ENCODE results near the gene TOR4A. TPM values are rescaled to one million over a fixed set of nuclear protein-coding genes. Genes with fewer than 3 reads are reported as not detected.
"Not testable (repeated sequence)": the region's sequence is repeated elsewhere in the genome, so short reads cannot be mapped to it uniquely, and the experiment has no call there.

Gene TOR4A
- total and polyA plus RNA-seq, 4 donors: 1.3 to 3.5 (median 2.3) TPM

DNA sequence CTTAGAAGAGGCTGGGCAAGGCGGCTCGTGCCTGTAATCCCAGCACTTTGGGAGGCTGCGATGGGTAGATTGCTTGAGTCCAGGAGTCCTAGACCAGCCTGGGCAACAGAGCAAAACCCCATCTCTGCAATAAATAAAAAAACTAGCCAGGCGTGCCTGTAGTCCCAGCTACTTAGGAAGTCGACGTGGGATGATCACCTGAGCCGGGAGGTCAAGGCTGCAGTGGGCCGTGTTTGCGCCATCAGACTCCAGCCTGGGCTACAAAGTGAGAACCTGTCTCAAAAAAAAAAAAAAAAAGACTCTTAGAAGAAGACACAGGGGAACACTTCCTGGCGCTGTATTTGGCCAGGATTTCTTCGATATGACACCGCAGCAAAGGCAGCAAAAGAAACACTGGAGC is 48.3 kb downstream of the TOR4A start:
- Histone ChIP-seq H3K36me3 (ENCODE audit: control insufficient read depth, insufficient read depth, low read length) (peaks cover 13% of the 10 kb centered on the region), H3K4me1 (ENCODE audit: control insufficient read depth, insufficient read depth, low read length) (peaks cover 14% of the 10 kb centered on the region), H3K4me3 (ENCODE audit: low read depth, low read length) (no peak overlapping the region), H3K27me3 (ENCODE audit: control insufficient read depth, insufficient read depth, low read length) (no peaks in the 10 kb centered on the region), H3K9me3 (ENCODE audit: control insufficient read depth, insufficient read depth, low read length) (peaks cover 1% of the 10 kb centered on the region), H3K27ac (ENCODE audit: low read depth, low read length) (no peak overlapping the region)
- DNase-seq (ENCODE audit: low read depth in 4 of 6, low spot score in 6 of 6): no peak
- 93% methylated on average over 10 of the region's 12 CpGs for WGBS (ENCODE audit: insufficient coverage)

DNA sequence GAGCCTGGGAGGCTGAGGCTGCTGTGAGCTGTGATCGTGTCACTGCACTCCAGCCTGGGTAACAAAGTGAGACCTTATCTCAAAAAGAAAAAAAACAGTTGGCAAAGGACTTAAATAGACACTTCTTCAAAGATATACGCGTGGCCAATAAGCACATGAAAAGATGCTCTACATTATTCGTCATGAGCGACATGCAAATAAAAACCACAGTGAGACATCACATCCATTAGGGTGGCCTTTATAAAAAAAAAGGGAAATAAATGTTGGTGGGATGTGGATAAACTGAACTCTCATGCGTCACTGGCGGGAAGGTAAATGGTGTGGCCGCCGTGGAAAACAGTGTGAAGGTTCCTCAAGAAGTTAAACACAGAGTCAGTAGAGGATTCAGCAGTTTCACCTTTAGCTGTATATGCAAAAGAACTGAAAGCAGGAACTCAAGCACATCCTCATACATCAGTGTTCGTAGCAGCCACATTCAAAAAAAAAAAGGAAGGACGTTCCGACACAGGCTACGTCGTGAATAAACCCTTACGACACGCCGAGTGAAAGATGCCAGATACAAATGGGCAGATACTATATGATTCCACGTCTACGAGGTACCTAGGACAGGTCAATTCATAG is 49.0 kb downstream of the TOR4A start:
- H3K36me3 ChIP-seq (ENCODE audit: control insufficient read depth, insufficient read depth, low read length): peaks cover 12% of the 10 kb centered on the region
- no peak overlapping the region for H3K27ac ChIP-seq (ENCODE audit: low read depth, low read length)
- H3K4me1 ChIP-seq (ENCODE audit: control insufficient read depth, insufficient read depth, low read length): peaks cover 6% of the 10 kb centered on the region
- no peaks in the 10 kb centered on the region for H3K27me3 ChIP-seq (ENCODE audit: control insufficient read depth, insufficient read depth, low read length)
- no peak for DNase-seq (ENCODE audit: low read depth in 4 of 6, low spot score in 6 of 6)
- H3K4me3 ChIP-seq (ENCODE audit: low read depth, low read length): no peak overlapping the region
- WGBS (ENCODE audit: insufficient coverage): 86% methylated on average over 13 of the region's 19 CpGs
- H3K9me3 ChIP-seq (ENCODE audit: control insufficient read depth, insufficient read depth, low read length): peaks cover 1% of the 10 kb centered on the region

DNA sequence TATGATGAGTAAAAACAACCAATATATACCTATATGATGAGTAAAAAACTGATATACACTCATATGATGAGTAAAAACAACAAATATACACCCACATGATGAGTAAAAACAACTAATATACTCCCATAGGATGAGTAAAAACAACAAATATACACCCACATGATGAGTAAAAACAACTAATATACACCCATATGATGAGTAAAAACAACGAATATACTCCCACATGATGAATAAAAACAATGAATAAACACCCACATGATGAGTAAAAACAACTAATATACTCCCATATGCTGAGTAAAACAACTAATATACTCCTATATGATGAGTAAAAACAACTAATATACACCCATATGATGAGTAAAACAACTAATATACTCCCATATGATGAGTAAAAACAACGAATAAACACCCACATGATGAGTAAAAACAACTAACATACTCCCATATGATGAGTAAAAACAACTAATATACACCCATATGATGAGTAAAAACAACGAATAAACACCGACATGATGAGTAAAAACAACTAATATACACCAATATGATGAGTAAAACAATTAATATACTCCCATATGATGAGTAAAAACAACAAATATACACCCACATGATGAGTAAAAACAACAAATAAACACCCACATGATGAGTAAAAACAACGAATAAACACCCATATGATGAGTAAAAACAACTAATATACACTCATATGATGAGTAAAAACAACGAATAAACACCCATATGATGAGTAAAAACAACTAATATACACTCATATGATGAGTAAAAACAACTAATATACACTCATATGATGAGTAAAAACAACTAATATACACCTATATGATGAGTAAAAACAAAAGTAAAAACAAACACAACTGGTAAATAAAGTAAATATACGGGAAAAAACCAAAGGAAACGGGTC is 50.4 kb downstream of the TOR4A start:
- DNase-seq (ENCODE audit: low read depth in 4 of 6, low spot score in 6 of 6): peak in 1 of 6 donors; percentile 14
- peaks cover 12% of the 10 kb centered on the region for H3K36me3 ChIP-seq (ENCODE audit: control insufficient read depth, insufficient read depth, low read length)
- 83% methylated on average over 1 of the region's 8 CpGs for WGBS (ENCODE audit: insufficient coverage)
- H3K4me1 ChIP-seq (ENCODE audit: control insufficient read depth, insufficient read depth, low read length); H3K4me3 ChIP-seq (ENCODE audit: low read depth, low read length); H3K27me3 ChIP-seq (ENCODE audit: control insufficient read depth, insufficient read depth, low read length); H3K27ac ChIP-seq (ENCODE audit: low read depth, low read length); H3K9me3 ChIP-seq (ENCODE audit: control insufficient read depth, insufficient read depth, low read length): not testable (repeated sequence)

DNA sequence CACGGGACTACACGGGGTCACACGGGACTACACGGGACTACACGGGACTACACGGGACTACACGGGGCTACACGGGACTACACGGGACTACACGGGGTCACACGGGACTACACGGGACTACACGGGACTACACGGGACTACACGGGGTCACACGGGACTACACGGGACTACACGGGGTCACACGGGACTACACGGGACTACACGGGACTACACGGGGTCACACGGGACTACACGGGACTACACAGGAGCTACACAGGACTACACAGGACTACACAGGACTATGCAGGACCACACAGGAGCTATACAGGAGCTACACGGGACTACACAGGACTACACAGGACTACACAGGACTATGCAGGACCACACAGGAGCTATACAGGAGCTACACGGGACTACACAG is 52.1 kb downstream of the TOR4A start:
- DNase-seq (ENCODE audit: low read depth in 4 of 6, low spot score in 6 of 6); H3K4me3 ChIP-seq (ENCODE audit: low read depth, low read length); H3K27ac ChIP-seq (ENCODE audit: low read depth, low read length); H3K27me3 ChIP-seq (ENCODE audit: control insufficient read depth, insufficient read depth, low read length); H3K9me3 ChIP-seq (ENCODE audit: control insufficient read depth, insufficient read depth, low read length); H3K36me3 ChIP-seq (ENCODE audit: control insufficient read depth, insufficient read depth, low read length); H3K4me1 ChIP-seq (ENCODE audit: control insufficient read depth, insufficient read depth, low read length): not testable (repeated sequence)
- WGBS (ENCODE audit: insufficient coverage): 65% methylated on average over 10 of the region's 26 CpGs

DNA sequence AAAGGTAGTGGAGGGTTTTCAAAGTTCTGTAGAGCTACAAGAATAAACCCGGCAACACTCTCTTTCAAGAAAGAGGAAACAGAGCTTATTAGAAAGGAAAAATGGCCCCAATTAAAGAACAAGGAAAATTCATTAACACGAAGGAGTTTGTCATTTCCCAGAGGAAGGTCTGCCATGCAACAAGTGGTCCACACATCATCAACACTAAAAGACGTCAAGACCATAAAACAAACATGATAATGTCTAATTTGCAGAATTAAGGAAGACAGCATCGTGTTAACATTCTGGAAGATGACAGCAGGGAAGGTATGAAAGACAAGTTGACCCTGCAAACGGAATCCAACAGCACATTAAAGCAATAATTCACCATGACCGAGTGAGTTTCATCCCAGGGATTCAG is 53.2 kb downstream of the TOR4A start:
- WGBS (ENCODE audit: insufficient coverage): 90% methylated on average over 2 of the region's 6 CpGs
- Histone ChIP-seq H3K36me3 (ENCODE audit: control insufficient read depth, insufficient read depth, low read length) (peaks cover 3% of the 10 kb centered on the region), H3K9me3 (ENCODE audit: control insufficient read depth, insufficient read depth, low read length) (peaks cover 1% of the 10 kb centered on the region), H3K27me3 (ENCODE audit: control insufficient read depth, insufficient read depth, low read length) (no peaks in the 10 kb centered on the region), H3K4me1 (ENCODE audit: control insufficient read depth, insufficient read depth, low read length) (no peaks in the 10 kb centered on the region), H3K27ac (ENCODE audit: low read depth, low read length) (no peak overlapping the region), H3K4me3 (ENCODE audit: low read depth, low read length) (no peak overlapping the region)
- DNase-seq (ENCODE audit: low read depth in 4 of 6, low spot score in 6 of 6): no peak

DNA sequence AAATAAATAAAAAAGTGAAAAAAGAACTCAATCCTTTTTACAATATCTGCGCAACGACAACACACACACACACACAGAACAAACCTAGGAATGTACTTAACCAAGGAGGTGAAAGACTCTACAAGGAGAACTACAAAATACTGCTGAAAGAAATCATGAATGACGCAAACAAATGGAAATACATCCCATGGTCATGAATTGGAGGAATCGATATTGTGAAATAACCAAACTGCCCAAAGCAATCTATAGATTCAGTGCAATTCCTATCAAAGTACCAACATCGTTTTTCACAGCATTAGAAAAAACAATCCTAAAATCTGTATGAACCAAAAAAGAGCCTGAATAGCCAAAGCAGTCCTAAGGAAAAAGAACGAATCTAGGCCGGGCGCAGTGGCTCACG is 54.4 kb downstream of the TOR4A start:
- H3K4me1 ChIP-seq (ENCODE audit: control insufficient read depth, insufficient read depth, low read length): no peaks in the 10 kb centered on the region
- no peak for DNase-seq (ENCODE audit: low read depth in 4 of 6, low spot score in 6 of 6)
- WGBS (ENCODE audit: insufficient coverage): 98% methylated on average over 7 of the region's 9 CpGs
- H3K27me3 ChIP-seq (ENCODE audit: control insufficient read depth, insufficient read depth, low read length): no peaks in the 10 kb centered on the region
- H3K9me3 ChIP-seq (ENCODE audit: control insufficient read depth, insufficient read depth, low read length): peaks cover 1% of the 10 kb centered on the region
- H3K27ac ChIP-seq (ENCODE audit: low read depth, low read length): no peak overlapping the region
- no peaks in the 10 kb centered on the region for H3K36me3 ChIP-seq (ENCODE audit: control insufficient read depth, insufficient read depth, low read length)
- H3K4me3 ChIP-seq (ENCODE audit: low read depth, low read length): no peak overlapping the region

Other genes with a start within 250 kb of the TOR4A start
- gene ABCA2, start 249.5 kb upstream of the TOR4A start, total RNA-seq: 10 to 100 TPM; 46.8 to 52.0 TPM
- 100 to 1,000 TPM; 139 to 151 TPM for gene ABCA2, start 249.5 kb upstream of the TOR4A start, polyA plus RNA-seq (ENCODE audit: insufficient read length in 2 of 2)
- gene FUT7, start 245.6 kb upstream of the TOR4A start, total RNA-seq: under 1 TPM; 0.06 to 0.40 TPM
- under 1 TPM; 0.51 to 0.52 TPM for gene FUT7, start 245.6 kb upstream of the TOR4A start, polyA plus RNA-seq (ENCODE audit: insufficient read length in 2 of 2)
- gene NPDC1, start 231.5 kb upstream of the TOR4A start, total RNA-seq: 10 to 100 TPM; 26.7 to 82.7 TPM
- gene NPDC1, start 231.5 kb upstream of the TOR4A start, polyA plus RNA-seq (ENCODE audit: insufficient read length in 2 of 2): 100 to 1,000 TPM; 245 to 276 TPM
- gene ENTPD2, start 223.7 kb upstream of the TOR4A start, total RNA-seq: 1 to 10 TPM; 5.7 to 7.9 TPM
- 10 to 100 TPM; 49.1 to 50.7 TPM for gene ENTPD2, start 223.7 kb upstream of the TOR4A start, polyA plus RNA-seq (ENCODE audit: insufficient read length in 2 of 2)
- gene SAPCD2, start 207.2 kb upstream of the TOR4A start, total RNA-seq: 10 to 100 TPM in 1 of 2 donors, 1 to 10 TPM in 1; 5.0 to 12.6 TPM
- 10 to 100 TPM; 18.4 to 19.0 TPM for gene SAPCD2, start 207.2 kb upstream of the TOR4A start, polyA plus RNA-seq (ENCODE audit: insufficient read length in 2 of 2)
- 1 to 10 TPM; 3.5 to 8.1 TPM for gene UAP1L1, start 200.2 kb upstream of the TOR4A start, total RNA-seq
- gene UAP1L1, start 200.2 kb upstream of the TOR4A start, polyA plus RNA-seq (ENCODE audit: insufficient read length in 2 of 2): 1 to 10 TPM; 4.4 to 6.2 TPM
- 10 to 100 TPM; 38.3 to 61.3 TPM for gene MAN1B1, start 190.7 kb upstream of the TOR4A start, total RNA-seq
- gene MAN1B1, start 190.7 kb upstream of the TOR4A start, polyA plus RNA-seq (ENCODE audit: insufficient read length in 2 of 2): 10 to 100 TPM; 63.3 to 81.3 TPM
- gene DPP7, start 163.0 kb upstream of the TOR4A start, total RNA-seq: 100 to 1,000 TPM in 1 of 2 donors, 10 to 100 TPM in 1; 29.8 to 101 TPM
- gene DPP7, start 163.0 kb upstream of the TOR4A start, polyA plus RNA-seq (ENCODE audit: insufficient read length in 2 of 2): 100 to 1,000 TPM; 127 to 144 TPM
- gene GRIN1, start 138.6 kb upstream of the TOR4A start, total RNA-seq: 10 to 100 TPM; 16.2 to 99.0 TPM
- 100 to 1,000 TPM; 193 to 207 TPM for gene GRIN1, start 138.6 kb upstream of the TOR4A start, polyA plus RNA-seq (ENCODE audit: insufficient read length in 2 of 2)
- gene LRRC26, start 107.7 kb upstream of the TOR4A start, total RNA-seq: under 1 TPM; 0.30 to 0.50 TPM
- gene LRRC26, start 107.7 kb upstream of the TOR4A start, polyA plus RNA-seq (ENCODE audit: insufficient read length in 2 of 2): 1 to 10 TPM; 1.3 to 1.9 TPM
- not detected for gene TMEM210, start 105.7 kb upstream of the TOR4A start, total RNA-seq
- under 1 TPM in 1 of 2 donors, not detected in 1; 0.42 TPM for gene TMEM210, start 105.7 kb upstream of the TOR4A start, polyA plus RNA-seq (ENCODE audit: insufficient read length in 2 of 2)
- 10 to 100 TPM; 18.4 to 30.1 TPM for gene ANAPC2, start 89.2 kb upstream of the TOR4A start, total RNA-seq
- 10 to 100 TPM; 58.2 to 69.8 TPM for gene ANAPC2, start 89.2 kb upstream of the TOR4A start, polyA plus RNA-seq (ENCODE audit: insufficient read length in 2 of 2)
- 10 to 100 TPM; 28.1 to 53.5 TPM for gene SSNA1, start 89.0 kb upstream of the TOR4A start, total RNA-seq
- gene SSNA1, start 89.0 kb upstream of the TOR4A start, polyA plus RNA-seq (ENCODE audit: insufficient read length in 2 of 2): 10 to 100 TPM; 64.1 to 66.9 TPM
- gene TPRN, start 77.0 kb upstream of the TOR4A start, total RNA-seq: 1 to 10 TPM; 6.7 to 9.2 TPM
- gene TPRN, start 77.0 kb upstream of the TOR4A start, polyA plus RNA-seq (ENCODE audit: insufficient read length in 2 of 2): 10 to 100 TPM; 24.9 to 30.8 TPM
- 10 to 100 TPM; 28.5 to 34.1 TPM for gene TMEM203, start 72.1 kb upstream of the TOR4A start, total RNA-seq
- 10 to 100 TPM; 48.8 to 50.7 TPM for gene TMEM203, start 72.1 kb upstream of the TOR4A start, polyA plus RNA-seq (ENCODE audit: insufficient read length in 2 of 2)
- 1 to 10 TPM; 3.2 to 6.1 TPM for gene NDOR1, start 72.0 kb upstream of the TOR4A start, total RNA-seq
- gene NDOR1, start 72.0 kb upstream of the TOR4A start, polyA plus RNA-seq (ENCODE audit: insufficient read length in 2 of 2): 10 to 100 TPM; 18.5 to 23.8 TPM
- gene RNF208, start 55.5 kb upstream of the TOR4A start, total RNA-seq: 1 to 10 TPM; 2.0 to 3.0 TPM
- 10 to 100 TPM; 64.3 to 66.6 TPM for gene RNF208, start 55.5 kb upstream of the TOR4A start, polyA plus RNA-seq (ENCODE audit: insufficient read length in 2 of 2)
- under 1 TPM; 0.69 to 0.94 TPM for gene CYSRT1, start 52.6 kb upstream of the TOR4A start, total RNA-seq
- 1 to 10 TPM; 3.4 to 4.5 TPM for gene CYSRT1, start 52.6 kb upstream of the TOR4A start, polyA plus RNA-seq (ENCODE audit: insufficient read length in 2 of 2)
- gene RNF224, start 50.2 kb upstream of the TOR4A start, total RNA-seq: under 1 TPM in 1 of 2 donors, not detected in 1; 0.06 TPM
- 1 to 10 TPM; 1.3 to 2.2 TPM for gene RNF224, start 50.2 kb upstream of the TOR4A start, polyA plus RNA-seq (ENCODE audit: insufficient read length in 2 of 2)
- under 1 TPM in 1 of 2 donors, not detected in 1; 0.06 TPM for gene SLC34A3, start 46.8 kb upstream of the TOR4A start, total RNA-seq
- gene SLC34A3, start 46.8 kb upstream of the TOR4A start, polyA plus RNA-seq (ENCODE audit: insufficient read length in 2 of 2): 1 to 10 TPM in 1 of 2 donors, under 1 TPM in 1; 0.95 to 1.6 TPM
- gene TUBB4B, start 36.4 kb upstream of the TOR4A start, total RNA-seq: 100 to 1,000 TPM; 152 to 247 TPM
- gene TUBB4B, start 36.4 kb upstream of the TOR4A start, polyA plus RNA-seq (ENCODE audit: insufficient read length in 2 of 2): 100 to 1,000 TPM; 436 to 441 TPM
- gene STPG3, start 26.4 kb upstream of the TOR4A start, total RNA-seq: not detected
- under 1 TPM; 0.32 to 0.68 TPM for gene STPG3, start 26.4 kb upstream of the TOR4A start, polyA plus RNA-seq (ENCODE audit: insufficient read length in 2 of 2)
- gene NELFB, start 22.4 kb upstream of the TOR4A start, total RNA-seq: 10 to 100 TPM; 29.6 to 31.0 TPM
- gene NELFB, start 22.4 kb upstream of the TOR4A start, polyA plus RNA-seq (ENCODE audit: insufficient read length in 2 of 2): 10 to 100 TPM; 79.7 to 83.7 TPM
- 1 to 10 TPM; 3.2 to 5.7 TPM for gene NRARP, start 24.5 kb downstream of the TOR4A start, total RNA-seq
- 10 to 100 TPM; 14.0 to 15.8 TPM for gene NRARP, start 24.5 kb downstream of the TOR4A start, polyA plus RNA-seq (ENCODE audit: insufficient read length in 2 of 2)
- 10 to 100 TPM in 1 of 2 donors, 1 to 10 TPM in 1; 9.4 to 21.7 TPM for gene EXD3, start 145.4 kb downstream of the TOR4A start, total RNA-seq
- gene EXD3, start 145.4 kb downstream of the TOR4A start, polyA plus RNA-seq (ENCODE audit: insufficient read length in 2 of 2): 10 to 100 TPM; 33.5 to 43.5 TPM
- 1 to 10 TPM; 1.4 to 7.1 TPM for gene NOXA1, start 145.7 kb downstream of the TOR4A start, total RNA-seq
- 10 to 100 TPM; 14.2 to 14.6 TPM for gene NOXA1, start 145.7 kb downstream of the TOR4A start, polyA plus RNA-seq (ENCODE audit: insufficient read length in 2 of 2)
- gene ENTPD8, start 163.6 kb downstream of the TOR4A start, total RNA-seq: under 1 TPM in 1 of 2 donors, not detected in 1; 0.39 TPM
- gene ENTPD8, start 163.6 kb downstream of the TOR4A start, polyA plus RNA-seq (ENCODE audit: insufficient read length in 2 of 2): 1 to 10 TPM in 1 of 2 donors, under 1 TPM in 1; 0.90 to 1.1 TPM
- gene NSMF, start 181.6 kb downstream of the TOR4A start, total RNA-seq: 100 to 1,000 TPM in 1 of 2 donors, 10 to 100 TPM in 1; 29.7 to 103 TPM
- 100 to 1,000 TPM; 304 to 369 TPM for gene NSMF, start 181.6 kb downstream of the TOR4A start, polyA plus RNA-seq (ENCODE audit: insufficient read length in 2 of 2)